Mucosa of descending colon (tissue), 3 donors: Measurements from ENCODE around the gene GANAB. TPM values are rescaled to one million over a fixed set of nuclear protein-coding genes. Genes with fewer than 3 reads are reported as not detected.
"Not testable (repeated sequence)": the region's sequence is repeated elsewhere in the genome, so short reads cannot be mapped to it uniquely, and the experiment has no call there.

ENCODE experiments used
- ATAC-seq: fragments of 200-7000 bp; cut with Tn5 transposase; one replicate; pipeline ENCODE4 v1.9.1; 2020; ENCODE audit warnings: mild to moderate bottlenecking, moderate library complexity
- DNase-seq, 3 donors: peaks; one replicate each; pipeline ENCODE4 v3.0.0-alpha.2; 2020
- H3K36me3 ChIP-seq: fragments of 200-600 bp; one replicate; pipeline ENCODE4 v1.8.0; 2021; ENCODE audit warnings: low read depth, mild to moderate bottlenecking
- H3K4me1 ChIP-seq: fragments of 200-600 bp; one replicate; pipeline ENCODE4 v1.8.0; 2021; ENCODE audit warnings: low read depth, mild to moderate bottlenecking
- H3K4me3 ChIP-seq: fragments of 200-600 bp; one replicate; pipeline ENCODE4 v1.8.0; 2021; ENCODE audit warnings: mild to moderate bottlenecking
- H3K9me3 ChIP-seq: fragments of 200-600 bp; one replicate; pipeline ENCODE4 v1.8.0; 2021; ENCODE audit warnings: mild to moderate bottlenecking
- intact Hi-C, 2 donors: fragments of 100-400 bp; cut with DNase I in 1 of 2; cut with micrococcal nuclease in 1 of 2; formaldehyde crosslinking; loops; one replicate each; pipeline versions ENCODE4 v1.11.0 to v1.11.1; 2022; cut with DNase I, micrococcal nuclease
- total RNA-seq, 3 donors: library from RNA; stranded (reverse); fragmentation: NEBNext Ultra II Directional in 2 of 3; extraction: Animal tissue kit (Norgen Biotek cat#: 25700) in 2 of 3; gene quantifications; one replicate each; pipeline versions ENCODE4 v1.2.1 to v1.2.4, GENCODE V29; 2021 to 2023
- TF ChIP-seq, protein P1 (sequence below): fragments of 200-600 bp; IDR thresholded peaks from one replicate; pipeline ENCODE4 v1.8.0; 2022; ENCODE audit warnings: antibody characterized with exemption, mild to moderate bottlenecking
- donor health status: DM: no; HTN: no; CAD: no; lungs with moderate emphysema.
- donor health status: DM: no; HTN: no; CAD: no.
- donor health status: DM: no; HTN: yes; CAD: no.

GANAB gene
- total RNA-seq, 3 donors from 2014 or later: 202 to 232 (median 223) TPM

DNA sequence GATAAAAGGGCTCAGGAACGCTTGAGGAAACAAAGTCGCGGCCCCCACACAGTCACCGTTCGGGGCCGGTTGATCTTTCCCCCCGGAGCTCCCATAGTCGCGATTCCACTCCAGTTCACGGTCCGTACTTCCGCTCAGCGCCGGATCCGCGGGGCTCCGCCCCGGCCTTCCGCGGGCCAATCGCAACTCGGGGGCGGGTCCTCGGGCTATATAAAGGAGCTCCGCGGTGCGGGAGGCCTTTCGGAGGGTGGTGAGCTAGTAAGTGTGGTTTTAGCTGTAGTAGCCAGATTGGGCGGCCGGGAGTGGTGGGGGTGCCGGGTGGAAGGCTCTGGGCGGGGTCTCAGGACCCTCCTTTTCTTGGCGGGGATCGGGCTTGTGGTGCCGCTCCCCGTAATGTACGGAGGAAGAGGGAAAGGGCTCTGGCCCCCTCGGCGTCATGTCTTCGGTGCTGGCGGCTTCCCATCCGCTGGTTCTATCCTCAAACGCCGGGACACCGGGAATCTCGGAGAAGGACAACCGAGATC lies 18.7 kb upstream of the GANAB start, which contains the start of the genes C11orf98 and CSKMT:
TSS of gene C11orf98 (minus strand) at position 136 of the 524 bp plus-strand sequence. CDS start at position 95, 41 bp downstream.
TSS of gene CSKMT (plus strand) at position 238 of the 524 bp plus-strand sequence. CDS start 568 bp downstream, outside the sequence.
- Histone ChIP-seq H3K36me3 (no peaks in the 10 kb centered on the region), H3K9me3 (no peaks in the 10 kb centered on the region), H3K4me3 (peak within 1 kb of the TSS; percentile 56), H3K4me1 (peaks cover 28% of the 10 kb centered on the region)
- TF ChIP-seq, protein P1, sequence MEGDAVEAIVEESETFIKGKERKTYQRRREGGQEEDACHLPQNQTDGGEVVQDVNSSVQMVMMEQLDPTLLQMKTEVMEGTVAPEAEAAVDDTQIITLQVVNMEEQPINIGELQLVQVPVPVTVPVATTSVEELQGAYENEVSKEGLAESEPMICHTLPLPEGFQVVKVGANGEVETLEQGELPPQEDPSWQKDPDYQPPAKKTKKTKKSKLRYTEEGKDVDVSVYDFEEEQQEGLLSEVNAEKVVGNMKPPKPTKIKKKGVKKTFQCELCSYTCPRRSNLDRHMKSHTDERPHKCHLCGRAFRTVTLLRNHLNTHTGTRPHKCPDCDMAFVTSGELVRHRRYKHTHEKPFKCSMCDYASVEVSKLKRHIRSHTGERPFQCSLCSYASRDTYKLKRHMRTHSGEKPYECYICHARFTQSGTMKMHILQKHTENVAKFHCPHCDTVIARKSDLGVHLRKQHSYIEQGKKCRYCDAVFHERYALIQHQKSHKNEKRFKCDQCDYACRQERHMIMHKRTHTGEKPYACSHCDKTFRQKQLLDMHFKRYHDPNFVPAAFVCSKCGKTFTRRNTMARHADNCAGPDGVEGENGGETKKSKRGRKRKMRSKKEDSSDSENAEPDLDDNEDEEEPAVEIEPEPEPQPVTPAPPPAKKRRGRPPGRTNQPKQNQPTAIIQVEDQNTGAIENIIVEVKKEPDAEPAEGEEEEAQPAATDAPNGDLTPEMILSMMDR: no peak
- peak; percentile 97 to 98 (median 97) for DNase-seq
- ATAC-seq: peak; percentile 96
- intact Hi-C loops: no loop called here

DNA sequence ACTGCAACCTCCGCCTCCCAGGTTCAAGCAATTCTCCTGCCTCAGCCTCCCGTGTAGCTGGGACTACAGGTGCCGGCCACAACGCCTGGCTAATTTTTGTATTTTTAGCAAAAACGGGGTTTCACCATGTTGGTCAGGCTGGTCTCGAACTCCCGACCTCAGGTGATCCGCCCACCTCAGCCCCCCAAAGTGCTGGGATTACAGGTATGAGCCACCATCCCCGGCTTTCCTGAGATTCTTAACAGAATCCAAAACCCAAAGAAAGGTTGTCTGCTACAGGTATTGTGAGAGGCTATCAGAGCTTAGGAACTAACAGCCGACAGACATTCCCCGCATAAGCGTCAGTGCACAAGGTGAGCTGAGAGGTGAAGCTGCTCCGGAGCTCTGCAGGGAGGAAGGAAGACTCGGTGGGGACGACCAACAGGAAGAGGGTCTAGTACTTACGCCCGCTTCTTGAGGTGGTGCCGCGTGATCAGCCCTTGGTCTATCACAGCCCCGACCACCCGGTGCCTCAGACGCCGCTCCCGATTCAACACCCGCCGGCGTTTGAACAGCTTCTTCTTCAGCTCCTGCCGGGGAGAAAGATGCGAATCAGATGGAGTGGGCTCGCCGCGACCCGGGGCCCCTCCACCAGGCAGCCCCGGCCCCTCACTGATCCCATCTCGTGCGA lies 18.1 kb upstream of the GANAB start:
- peak in 2 of 3 donors; percentile 57 to 79 for DNase-seq
- intact Hi-C loops: no loop called here
- H3K4me1 ChIP-seq: peaks cover 23% of the 10 kb centered on the region

DNA sequence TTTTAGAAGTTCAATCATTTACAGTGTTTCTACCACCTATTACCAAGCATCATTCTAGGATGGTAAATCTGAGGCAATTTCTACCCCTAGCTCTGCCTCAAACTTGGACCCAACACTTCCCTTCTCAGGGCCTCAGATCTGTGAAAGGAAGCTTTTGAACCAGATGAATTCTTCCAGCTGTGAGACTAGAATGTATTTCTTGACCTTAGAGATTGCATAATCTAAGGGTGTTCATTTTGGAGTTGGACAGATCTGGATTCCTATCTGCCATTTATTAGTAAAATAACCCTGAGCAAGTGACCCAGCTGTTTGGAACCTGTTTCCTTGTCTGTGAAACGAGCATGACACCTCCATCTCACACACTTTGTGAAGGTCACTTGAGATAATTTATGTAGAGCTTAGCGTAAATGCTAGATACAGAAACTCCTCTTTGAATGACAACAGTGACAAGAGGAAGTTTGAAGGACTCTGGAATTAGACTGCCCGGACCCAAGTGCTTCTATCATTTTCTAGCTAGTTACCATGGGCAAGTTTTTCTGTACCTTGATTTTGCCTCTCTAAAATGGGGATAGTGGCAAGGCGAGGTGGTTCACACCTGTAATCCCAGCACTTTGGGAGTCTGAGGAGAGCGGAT lies 10.5 kb upstream of the GANAB start:
- TF ChIP-seq, protein P1: no peak
- intact Hi-C loops: no loop called here

More for the DNA sequence above, 18.1 kb upstream of the GANAB start:
- Histone ChIP-seq H3K36me3 (no peaks in the 10 kb centered on the region), H3K4me3 (peak overlapping the region; percentile 56), H3K9me3 (no peaks in the 10 kb centered on the region)
- ATAC-seq: peak; percentile 69
- TF ChIP-seq, protein P1: no peak

DNA sequence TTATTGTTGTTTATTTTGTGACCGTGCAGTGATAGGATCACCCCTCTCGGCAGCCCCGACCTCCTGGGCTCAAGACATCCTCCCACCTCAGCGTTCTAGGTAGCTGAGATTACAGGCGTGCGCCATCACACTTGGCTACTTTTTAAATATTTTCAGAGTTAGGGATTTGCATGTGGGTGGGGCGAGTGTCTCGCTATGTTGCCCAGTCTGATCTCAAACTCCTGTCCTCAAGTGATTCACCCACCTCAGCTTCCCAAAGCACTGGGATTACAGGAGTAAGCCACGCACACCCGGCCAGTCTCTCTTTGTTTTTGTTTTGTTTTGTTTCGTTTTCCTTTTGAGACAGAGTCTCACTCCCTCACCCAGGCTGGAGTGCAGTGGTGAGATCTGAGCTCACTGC lies 7.9 kb upstream of the GANAB start:
- intact Hi-C loops: no loop called here
- DNase-seq (peak in 1 of 3 donors; percentile 27), ATAC-seq (no peak)
- Histone ChIP-seq H3K4me1 (peaks cover 12% of the 10 kb centered on the region), H3K9me3 (no peaks in the 10 kb centered on the region), H3K36me3 (no peaks in the 10 kb centered on the region), H3K4me3 (no peak overlapping the region)
- TF ChIP-seq, protein P1: no peak

More for the DNA sequence above, 10.5 kb upstream of the GANAB start:
- no peaks in the 10 kb centered on the region for H3K36me3 ChIP-seq
- H3K4me1 ChIP-seq: peaks cover 6% of the 10 kb centered on the region
- H3K4me3 ChIP-seq: no peak overlapping the region
- no peak for DNase-seq
- ATAC-seq: no peak
- H3K9me3 ChIP-seq: no peaks in the 10 kb centered on the region

DNA sequence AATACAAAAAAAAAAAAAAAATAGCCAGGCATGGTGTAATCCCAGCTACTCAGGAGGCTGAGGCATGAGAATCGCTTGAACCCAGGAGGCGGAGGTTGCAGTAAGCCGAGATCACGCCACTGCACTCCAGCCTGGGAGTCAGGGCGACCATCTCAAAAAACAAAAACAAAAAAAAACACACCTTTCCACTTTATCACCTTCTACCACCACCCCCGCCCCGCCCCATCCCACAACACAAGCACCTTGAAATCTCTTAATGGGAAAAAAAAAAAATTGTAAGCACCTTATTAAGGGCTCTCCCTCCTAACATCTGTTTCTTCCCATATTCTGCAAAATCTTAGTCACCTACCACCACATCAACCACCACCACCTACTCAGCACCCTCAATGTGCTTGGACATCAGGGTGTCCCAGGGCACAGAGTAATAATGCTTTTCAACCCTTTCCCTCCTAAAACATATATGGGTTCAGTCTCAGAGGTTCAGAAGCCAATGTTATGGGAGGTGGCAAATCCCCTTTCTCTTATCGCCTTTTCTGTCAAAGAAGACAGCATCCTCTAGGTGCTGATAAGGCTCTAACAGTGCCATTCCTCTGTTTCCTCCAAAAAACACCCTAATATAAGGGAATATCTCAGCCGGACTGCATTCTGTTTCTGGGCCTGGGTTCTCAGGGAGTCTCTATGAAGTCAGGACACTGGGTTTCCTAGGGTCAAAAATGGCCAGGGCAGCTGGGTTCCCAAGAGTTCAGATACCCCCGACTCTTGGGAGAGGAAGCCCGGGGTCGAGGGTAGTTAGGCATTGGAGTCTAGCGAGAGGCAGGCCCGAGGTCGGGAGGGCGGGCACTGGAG lies 6.0 kb upstream of the GANAB start:
- DNase-seq: peak in 1 of 3 donors; percentile 33
- peak overlapping the region; percentile 56 for H3K4me3 ChIP-seq
- no peaks in the 10 kb centered on the region for H3K36me3 ChIP-seq
- peaks cover 12% of the 10 kb centered on the region for H3K4me1 ChIP-seq
- no peak for ATAC-seq
- intact Hi-C loops: no loop called here
- TF ChIP-seq, protein P1: no peak
- H3K9me3 ChIP-seq: no peaks in the 10 kb centered on the region

DNA sequence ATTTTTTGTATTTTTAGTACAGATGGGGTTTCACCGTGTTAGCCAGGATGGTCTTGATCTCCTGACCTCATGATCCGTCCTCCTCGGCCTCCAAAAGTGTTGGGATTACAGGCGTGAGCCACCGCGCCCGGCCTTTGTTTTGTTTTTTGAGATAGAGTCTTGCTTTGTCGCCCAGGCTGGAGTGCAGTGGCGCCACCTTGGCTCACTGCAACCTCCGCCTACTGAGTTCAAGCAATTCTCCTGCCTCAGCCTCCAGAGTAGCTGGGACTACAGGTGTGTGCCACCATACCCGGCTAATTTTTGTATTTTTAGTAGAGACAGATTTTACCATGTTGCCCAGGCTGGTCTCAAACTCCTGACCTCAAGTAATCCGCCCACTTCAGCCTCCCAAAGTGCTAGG lies 3.9 kb upstream of the GANAB start:
- H3K4me3 ChIP-seq, ATAC-seq, intact Hi-C loops, H3K36me3 ChIP-seq, H3K9me3 ChIP-seq: not testable (repeated sequence)
- H3K4me1 ChIP-seq: peaks cover 24% of the 10 kb centered on the region
- DNase-seq: peak in 1 of 3 donors; percentile 37
